HG02943 (cell line): Measurements from ENCODE around the gene DOCK2.
A peak's percentile ranks its signal among the peaks of the same experiment; 100 is the strongest.
"Not testable (repeated sequence)": the region's sequence is repeated elsewhere in the genome, so short reads cannot be mapped to it uniquely, and the experiment has no call there.

Source experiments
- ATAC-seq: cut with Tn5 transposase; IDR thresholded peaks from one replicate; pipeline ENCODE4 v1.9.1; 2021; ENCODE audit warnings: mild to moderate bottlenecking, low read depth, moderate library complexity; ENCODE audit not compliant: unreplicated experiment

The DOCK2 gene

GRCh38 chr5:169637085-169637548, at the start of gene DOCK2:
Gene DOCK2, plus strand, starts transcription at chr5:169637275. Its CDS starts 52 bp downstream, at chr5:169637327.
- ATAC-seq: peak; percentile 88

- no peak for ATAC-seq
Measured at GRCh38 chr5:169590602-169591001, 46.5 kb upstream of the DOCK2 start.

DNA sequence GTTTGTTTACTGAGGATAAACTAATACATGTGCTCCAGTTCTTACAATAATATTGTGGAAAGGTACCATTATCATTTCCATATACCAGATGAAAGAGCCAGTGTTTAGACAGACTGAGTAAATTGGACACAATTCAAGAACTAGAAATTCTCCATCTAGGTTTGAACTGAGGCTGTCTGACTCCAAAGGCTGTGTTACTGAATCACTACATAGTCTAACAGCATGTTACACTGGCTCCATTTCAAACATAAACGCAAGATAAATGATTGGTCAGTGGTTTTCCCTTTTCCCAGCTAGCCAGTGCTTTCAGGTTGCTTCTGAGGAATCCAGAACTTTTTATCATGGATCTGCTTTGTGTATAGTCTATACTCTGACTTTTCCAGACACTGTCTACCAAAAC, 45.4 kb upstream of the DOCK2 start:
- no peak for ATAC-seq

GRCh38 chr5:169592937-169593650, 44.0 kb upstream of the DOCK2 start:
- no peak for ATAC-seq

GRCh38 chr5:169595172-169595820, 41.8 kb upstream of the DOCK2 start:
- ATAC-seq: no peak

- no peak for ATAC-seq
Measured at GRCh38 chr5:169599451-169599850, 37.6 kb upstream of the DOCK2 start.

DNA sequence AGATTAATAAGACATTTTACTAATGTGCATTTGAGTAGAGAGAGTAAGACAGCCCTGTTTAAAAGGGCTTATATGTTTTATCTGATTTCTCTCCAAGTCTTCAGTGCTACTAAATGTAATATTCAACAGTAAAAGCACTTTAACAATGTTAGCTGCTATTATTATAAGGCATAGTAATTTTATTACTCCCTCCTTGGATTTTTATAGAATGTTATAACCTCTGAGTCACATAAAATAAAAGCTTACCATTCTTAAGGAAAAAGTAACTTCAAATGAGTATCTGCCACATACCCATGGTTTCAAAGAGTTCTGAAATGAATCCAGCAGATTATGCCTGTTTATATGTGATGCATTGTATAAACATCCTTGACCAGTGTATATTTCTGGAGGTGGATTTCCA, 34.5 kb upstream of the DOCK2 start:
- no peak for ATAC-seq

DNA sequence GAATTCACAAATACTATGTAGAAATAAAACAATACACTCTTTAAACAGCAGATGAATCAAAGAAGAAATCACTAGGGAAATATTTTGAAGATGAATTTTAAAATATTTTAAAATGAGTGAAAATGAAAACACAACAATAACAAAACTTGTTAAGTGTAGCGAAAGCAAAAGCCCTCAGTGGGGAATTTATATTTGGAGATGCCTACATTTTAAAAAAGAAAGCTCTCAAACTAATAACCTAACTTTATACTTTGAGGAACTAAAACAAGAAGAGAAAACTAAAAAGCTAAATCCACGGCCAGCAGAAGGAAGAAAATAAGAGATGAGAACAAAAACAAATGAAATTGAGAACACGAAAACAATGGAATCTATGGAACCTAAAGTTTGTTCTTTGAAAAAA, 30.8 kb upstream of the DOCK2 start:
- no peak for ATAC-seq

DNA sequence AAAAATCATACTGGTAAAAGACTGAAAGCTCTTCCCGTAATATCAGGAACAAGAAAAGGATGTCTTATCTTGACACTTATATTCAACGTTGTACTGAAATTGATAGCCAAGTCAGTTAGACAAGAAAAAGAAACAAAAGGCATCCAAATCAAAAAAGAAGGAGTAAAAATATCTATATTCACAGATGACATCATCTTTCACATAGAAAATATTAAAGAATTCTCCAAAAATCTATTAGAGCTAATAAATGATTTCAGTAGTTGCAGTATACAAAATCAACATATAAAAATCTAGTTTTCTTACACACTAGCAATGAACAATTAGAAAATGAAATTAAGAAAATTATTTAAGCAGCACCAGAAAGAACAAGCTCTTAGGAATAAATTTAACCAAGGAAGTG, 29.2 kb upstream of the DOCK2 start:
- no peak for ATAC-seq

- ATAC-seq: no peak
Measured at GRCh38 chr5:169609716-169610115, 27.4 kb upstream of the DOCK2 start.

DNA sequence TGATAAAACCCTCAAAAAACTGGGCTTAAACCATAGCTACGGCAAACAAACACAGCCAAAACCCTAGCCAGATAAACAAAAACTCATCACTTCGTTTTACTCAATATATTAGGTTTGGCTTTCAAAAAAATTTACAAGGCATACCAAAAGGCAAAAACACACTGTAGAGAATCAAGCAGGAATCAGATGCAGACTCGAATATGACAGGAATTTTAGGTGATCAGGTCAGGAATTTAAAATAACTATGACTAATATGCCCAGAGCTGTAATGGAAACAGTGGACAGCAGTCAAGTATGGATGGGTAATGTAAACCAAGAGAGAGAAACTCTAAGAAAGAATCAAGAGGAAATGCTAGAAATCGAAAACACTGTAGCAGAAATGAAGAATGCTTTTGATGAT, 26.5 kb upstream of the DOCK2 start:
- no peak for ATAC-seq

GRCh38 chr5:169615561-169615960, 21.5 kb upstream of the DOCK2 start:
- no peak for ATAC-seq

DNA sequence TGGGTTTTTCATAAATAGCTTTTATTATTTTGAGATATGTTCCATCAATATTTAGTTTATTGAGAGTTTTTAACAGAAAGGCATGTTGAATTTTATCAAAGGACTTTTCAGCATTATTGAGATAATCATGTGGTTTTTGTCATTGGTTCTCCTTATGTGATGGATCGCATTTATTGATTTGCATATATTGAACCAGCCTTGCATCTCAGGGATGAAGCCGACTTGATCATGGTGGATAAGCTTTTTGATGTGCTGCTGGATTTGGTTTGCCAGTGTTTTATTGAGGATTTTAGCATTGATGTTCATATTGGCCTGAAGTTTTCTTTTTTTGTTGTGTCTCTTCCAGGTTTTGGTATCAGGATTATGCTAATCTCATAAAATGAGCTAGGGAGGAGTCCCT, 12.8 kb upstream of the DOCK2 start:
- ATAC-seq: not testable (repeated sequence)

DNA sequence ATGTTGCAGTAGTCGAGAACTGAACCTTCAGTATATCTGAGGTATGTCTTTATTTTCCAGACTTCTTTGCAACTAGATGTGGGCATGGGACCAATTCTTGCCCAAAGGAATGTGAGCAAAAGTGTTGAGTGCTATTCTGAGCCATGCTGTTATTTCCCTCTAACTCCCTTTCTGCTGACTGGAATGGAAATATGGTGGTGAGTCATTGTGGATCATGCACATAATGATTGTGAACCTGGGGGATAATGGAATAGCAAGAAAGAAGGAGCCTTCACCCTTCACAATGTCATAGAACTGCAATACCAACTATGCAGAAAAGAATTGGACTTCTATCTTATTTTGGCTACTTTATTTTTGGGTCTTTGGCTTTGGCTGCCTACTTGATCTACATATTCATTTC, 10.3 kb upstream of the DOCK2 start:
- ATAC-seq: no peak

GRCh38 chr5:169627551-169627950, 9.5 kb upstream of the DOCK2 start:
- no peak for ATAC-seq

DNA sequence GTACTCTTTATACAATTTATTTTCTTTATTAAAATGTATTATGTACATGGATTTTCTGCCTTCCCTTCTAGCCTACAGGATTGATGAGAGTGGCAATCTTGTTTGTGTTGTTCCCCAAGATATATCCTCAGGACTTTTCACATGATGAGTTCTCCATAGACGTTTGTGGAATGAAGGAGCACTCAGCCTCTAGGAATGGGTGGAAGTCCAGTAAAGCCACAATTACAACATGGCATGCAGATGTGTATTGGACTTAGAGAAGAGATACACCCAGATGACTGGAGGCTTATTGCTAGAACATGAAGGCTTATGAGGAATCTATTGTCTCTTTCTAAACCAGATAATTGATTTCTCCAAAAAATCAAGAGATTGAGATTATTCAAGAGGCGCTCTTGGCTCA, 8.2 kb upstream of the DOCK2 start:
- ATAC-seq: no peak

GRCh38 chr5:169629847-169630548, 7.1 kb upstream of the DOCK2 start:
- ATAC-seq: no peak

- no peak for ATAC-seq
Measured at GRCh38 chr5:169631360-169631759, 5.7 kb upstream of the DOCK2 start.

DNA sequence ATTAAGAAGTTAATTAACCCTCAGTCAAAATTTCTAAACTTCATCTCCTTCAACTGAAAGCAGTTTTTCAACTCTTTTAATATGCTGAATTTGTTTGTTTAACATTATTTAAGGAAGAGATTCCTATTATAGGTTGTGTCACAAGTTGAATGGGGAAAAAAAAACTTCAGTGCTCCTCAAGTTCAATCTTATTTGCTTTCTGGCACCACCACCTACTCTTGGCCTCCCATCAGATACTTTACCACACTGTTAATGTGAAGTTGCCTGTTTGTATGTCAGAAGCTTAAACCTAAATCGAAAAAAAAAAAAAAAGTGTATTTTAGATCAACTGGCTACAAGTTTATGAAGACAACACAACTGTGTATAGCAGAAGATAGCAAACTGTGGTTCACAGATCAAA, 4.1 kb upstream of the DOCK2 start:
- ATAC-seq: no peak

DNA sequence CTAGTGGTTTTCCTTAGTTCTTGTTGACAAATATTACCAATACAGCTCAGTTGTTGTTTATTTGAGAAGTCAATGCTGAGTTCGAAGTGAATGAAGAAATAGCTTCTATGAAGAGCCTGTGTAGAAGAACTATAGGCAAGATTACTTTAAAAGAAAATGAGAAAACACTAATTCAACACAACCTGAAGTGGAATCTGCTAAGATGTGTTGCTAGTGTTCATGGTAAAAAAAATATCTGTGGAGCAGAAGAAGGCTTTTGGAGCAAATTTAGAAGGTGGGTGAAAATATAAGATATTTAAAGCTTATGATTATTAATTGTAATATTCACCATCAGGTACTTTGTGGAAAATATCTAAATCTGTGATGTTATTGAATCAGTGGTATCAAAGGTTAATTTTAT, 2.5 kb upstream of the DOCK2 start:
- no peak for ATAC-seq

DNA sequence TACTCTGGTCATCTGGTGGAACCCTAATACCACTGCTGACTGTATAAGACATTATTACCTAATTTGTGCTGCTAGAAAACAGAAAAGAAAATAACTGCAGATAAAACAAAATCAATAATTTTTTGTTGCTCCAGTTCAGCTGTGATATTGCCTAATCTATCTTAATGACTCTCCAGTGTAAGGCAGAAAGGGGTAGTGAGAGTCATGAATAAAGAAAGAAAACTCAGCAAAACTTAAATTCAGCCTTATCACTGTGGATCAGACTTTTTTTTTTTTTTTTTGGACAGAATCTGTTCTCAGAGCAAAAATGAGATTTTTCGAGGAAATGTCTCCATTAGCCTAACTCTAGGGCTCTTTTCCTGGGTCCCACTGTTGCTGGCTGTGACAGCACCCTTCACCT, 1.1 kb upstream of the DOCK2 start:
- ATAC-seq: no peak
